ENCODE results near the gene ADAMTS9. TPM values are rescaled to one million over a fixed set of nuclear protein-coding genes. Genes with fewer than 3 reads are reported as not detected.

The ADAMTS9 gene, protein sequence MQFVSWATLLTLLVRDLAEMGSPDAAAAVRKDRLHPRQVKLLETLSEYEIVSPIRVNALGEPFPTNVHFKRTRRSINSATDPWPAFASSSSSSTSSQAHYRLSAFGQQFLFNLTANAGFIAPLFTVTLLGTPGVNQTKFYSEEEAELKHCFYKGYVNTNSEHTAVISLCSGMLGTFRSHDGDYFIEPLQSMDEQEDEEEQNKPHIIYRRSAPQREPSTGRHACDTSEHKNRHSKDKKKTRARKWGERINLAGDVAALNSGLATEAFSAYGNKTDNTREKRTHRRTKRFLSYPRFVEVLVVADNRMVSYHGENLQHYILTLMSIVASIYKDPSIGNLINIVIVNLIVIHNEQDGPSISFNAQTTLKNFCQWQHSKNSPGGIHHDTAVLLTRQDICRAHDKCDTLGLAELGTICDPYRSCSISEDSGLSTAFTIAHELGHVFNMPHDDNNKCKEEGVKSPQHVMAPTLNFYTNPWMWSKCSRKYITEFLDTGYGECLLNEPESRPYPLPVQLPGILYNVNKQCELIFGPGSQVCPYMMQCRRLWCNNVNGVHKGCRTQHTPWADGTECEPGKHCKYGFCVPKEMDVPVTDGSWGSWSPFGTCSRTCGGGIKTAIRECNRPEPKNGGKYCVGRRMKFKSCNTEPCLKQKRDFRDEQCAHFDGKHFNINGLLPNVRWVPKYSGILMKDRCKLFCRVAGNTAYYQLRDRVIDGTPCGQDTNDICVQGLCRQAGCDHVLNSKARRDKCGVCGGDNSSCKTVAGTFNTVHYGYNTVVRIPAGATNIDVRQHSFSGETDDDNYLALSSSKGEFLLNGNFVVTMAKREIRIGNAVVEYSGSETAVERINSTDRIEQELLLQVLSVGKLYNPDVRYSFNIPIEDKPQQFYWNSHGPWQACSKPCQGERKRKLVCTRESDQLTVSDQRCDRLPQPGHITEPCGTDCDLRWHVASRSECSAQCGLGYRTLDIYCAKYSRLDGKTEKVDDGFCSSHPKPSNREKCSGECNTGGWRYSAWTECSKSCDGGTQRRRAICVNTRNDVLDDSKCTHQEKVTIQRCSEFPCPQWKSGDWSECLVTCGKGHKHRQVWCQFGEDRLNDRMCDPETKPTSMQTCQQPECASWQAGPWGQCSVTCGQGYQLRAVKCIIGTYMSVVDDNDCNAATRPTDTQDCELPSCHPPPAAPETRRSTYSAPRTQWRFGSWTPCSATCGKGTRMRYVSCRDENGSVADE (N-terminal part only)
- total RNA-seq (not detected), polyA plus RNA-seq (not detected)

- intact Hi-C loops (cut with micrococcal nuclease) = no loop called here
- ChIA-PET POLR2A (ENCODE audit: partially characterized antibody) (no interaction called here), CTCF (ENCODE audit: partially characterized antibody) (no interaction called here)
- Histone ChIP-seq H3K9me3 (ENCODE audit: control insufficient read depth in 1 of 2, low read length in 2 of 2) (no peaks in the 10 kb centered on the region), H3K27me3 (ENCODE audit: insufficient read depth, low read length) (peaks cover 4% of the 10 kb centered on the region), H3K4me1 (ENCODE audit: insufficient read depth, low read length) (no peaks in the 10 kb centered on the region), H3K27ac (ENCODE audit: low read depth, low read length) (no peak within 1 kb of the TSS), H3K36me3 (ENCODE audit: insufficient read depth, low read length) (no peaks in the 10 kb centered on the region), H3K4me3 (ENCODE audit: low read length in 2 of 2) (no peak within 1 kb of the TSS)
- H3K36me3 Mint-ChIP-seq = no peaks in the 10 kb centered on the region
- H3K27ac Mint-ChIP-seq = no peak within 1 kb of the TSS
- H3K4me3 Mint-ChIP-seq = peak within 1 kb of the TSS in 3 of 8 donors; percentile 6 to 9 (median 7)
- peaks cover 4 to 16% (median 9%) of the 10 kb centered on the region in 4 donors for H3K4me1 Mint-ChIP-seq
- no peak for DNase-seq
- H3K9me3 Mint-ChIP-seq = peaks cover 0 to 3% (median 0%) of the 10 kb centered on the region in 8 donors
- peaks cover 28% of the 10 kb centered on the region in 2 donors for H3K27me3 Mint-ChIP-seq
Measured at GRCh38 chr3:64687781-64688604, at the start of gene ADAMTS9. ADAMTS9 (minus strand) TSS chr3:64688000; CDS start chr3:64687657, 343 bp downstream.

DNA sequence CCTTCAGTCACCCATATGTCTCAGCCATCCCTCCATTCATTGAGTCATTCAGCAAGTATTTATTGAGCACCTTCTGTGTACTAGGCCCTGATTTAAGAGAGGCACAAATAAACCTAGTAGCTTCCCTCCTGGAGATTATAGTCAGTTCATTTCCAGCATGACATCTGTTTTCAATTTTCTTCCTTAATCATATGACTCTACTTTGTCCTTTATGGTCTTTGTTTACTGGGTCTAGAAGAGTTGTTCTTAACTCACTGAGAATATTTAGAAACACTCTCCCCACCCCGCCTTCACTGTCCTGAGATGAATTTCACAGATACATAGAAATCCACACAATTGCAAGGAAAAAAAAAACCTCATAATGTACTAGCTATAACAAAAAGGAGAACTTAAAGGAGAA, 44.8 kb upstream of the ADAMTS9 start:
- Mint-ChIP-seq H3K4me1 (no peaks in the 10 kb centered on the region), H3K4me3 (no peak overlapping the region), H3K36me3 (no peaks in the 10 kb centered on the region), H3K27ac (no peak overlapping the region), H3K9me3 (peaks cover 3 to 20% (median 6%) of the 10 kb centered on the region in 8 donors), H3K27me3 (no peaks in the 10 kb centered on the region)
- DNase-seq = no peak
- Histone ChIP-seq H3K27ac (ENCODE audit: low read depth, low read length) (no peak overlapping the region), H3K9me3 (ENCODE audit: control insufficient read depth in 1 of 2, low read length in 2 of 2) (no peaks in the 10 kb centered on the region), H3K27me3 (ENCODE audit: insufficient read depth, low read length) (no peaks in the 10 kb centered on the region), H3K36me3 (ENCODE audit: insufficient read depth, low read length) (no peaks in the 10 kb centered on the region), H3K4me3 (ENCODE audit: low read length in 2 of 2) (no peak overlapping the region), H3K4me1 (ENCODE audit: insufficient read depth, low read length) (no peaks in the 10 kb centered on the region)
- intact Hi-C loops (cut with micrococcal nuclease) = no loop called here
- CTCF ChIA-PET (ENCODE audit: partially characterized antibody) = no interaction called here
- POLR2A ChIA-PET (ENCODE audit: partially characterized antibody) = no interaction called here

DNA sequence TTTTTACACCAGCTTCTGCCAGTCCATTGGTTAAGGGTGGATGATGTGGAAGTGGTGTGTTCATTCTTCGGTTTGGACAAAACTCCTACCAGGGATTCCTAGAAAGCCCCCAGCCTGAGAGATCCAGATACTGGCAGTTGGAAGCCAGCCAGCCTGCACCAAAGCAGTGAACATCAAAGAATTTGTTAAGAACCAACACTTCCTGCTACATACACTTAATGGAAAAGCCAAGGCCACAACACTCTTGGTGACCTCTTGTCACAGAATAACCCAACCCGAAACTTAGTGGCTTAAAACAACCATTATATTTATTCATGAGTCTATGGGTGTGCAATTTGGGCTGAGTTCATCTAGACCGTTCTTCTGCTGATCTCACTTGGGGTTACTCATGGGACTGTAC, 42.9 kb upstream of the ADAMTS9 start:
- no peaks in the 10 kb centered on the region for H3K4me1 ChIP-seq (ENCODE audit: insufficient read depth, low read length)
- intact Hi-C loops (cut with micrococcal nuclease) = no loop called here
- H3K27ac Mint-ChIP-seq = no peak overlapping the region
- H3K27ac ChIP-seq (ENCODE audit: low read depth, low read length) = no peak overlapping the region
- no peaks in the 10 kb centered on the region for H3K36me3 ChIP-seq (ENCODE audit: insufficient read depth, low read length)
- H3K4me3 ChIP-seq (ENCODE audit: low read length in 2 of 2) = no peak overlapping the region
- ChIA-PET CTCF (ENCODE audit: partially characterized antibody) (no interaction called here), POLR2A (ENCODE audit: partially characterized antibody) (no interaction called here)
- no peak for DNase-seq
- peaks cover 2 to 18% (median 6%) of the 10 kb centered on the region in 8 donors for H3K9me3 Mint-ChIP-seq
- H3K4me1 Mint-ChIP-seq = no peaks in the 10 kb centered on the region
- no peaks in the 10 kb centered on the region for H3K36me3 Mint-ChIP-seq
- no peaks in the 10 kb centered on the region for H3K27me3 ChIP-seq (ENCODE audit: insufficient read depth, low read length)
- H3K9me3 ChIP-seq (ENCODE audit: control insufficient read depth in 1 of 2, low read length in 2 of 2) = no peaks in the 10 kb centered on the region
- H3K27me3 Mint-ChIP-seq = no peaks in the 10 kb centered on the region
- no peak overlapping the region for H3K4me3 Mint-ChIP-seq

GRCh38 chr3:64728994-64729393, 41.2 kb upstream of the ADAMTS9 start:
- intact Hi-C loops (cut with micrococcal nuclease) = no loop called here
- Mint-ChIP-seq H3K36me3 (no peaks in the 10 kb centered on the region), H3K27ac (no peak overlapping the region), H3K9me3 (peaks cover 2 to 18% (median 5%) of the 10 kb centered on the region in 8 donors), H3K27me3 (no peaks in the 10 kb centered on the region), H3K4me3 (no peak overlapping the region), H3K4me1 (no peaks in the 10 kb centered on the region)
- H3K27ac ChIP-seq (ENCODE audit: low read depth, low read length) = no peak overlapping the region
- H3K4me3 ChIP-seq (ENCODE audit: low read length in 2 of 2) = no peak overlapping the region
- no peaks in the 10 kb centered on the region for H3K4me1 ChIP-seq (ENCODE audit: insufficient read depth, low read length)
- H3K36me3 ChIP-seq (ENCODE audit: insufficient read depth, low read length) = no peaks in the 10 kb centered on the region
- ChIA-PET CTCF (ENCODE audit: partially characterized antibody) (no interaction called here), POLR2A (ENCODE audit: partially characterized antibody) (no interaction called here)
- H3K27me3 ChIP-seq (ENCODE audit: insufficient read depth, low read length) = no peaks in the 10 kb centered on the region
- H3K9me3 ChIP-seq (ENCODE audit: control insufficient read depth in 1 of 2, low read length in 2 of 2) = no peaks in the 10 kb centered on the region
- DNase-seq = no peak

- Histone ChIP-seq H3K27me3 (ENCODE audit: insufficient read depth, low read length) (no peaks in the 10 kb centered on the region), H3K9me3 (ENCODE audit: control insufficient read depth in 1 of 2, low read length in 2 of 2) (no peaks in the 10 kb centered on the region), H3K4me1 (ENCODE audit: insufficient read depth, low read length) (no peaks in the 10 kb centered on the region), H3K4me3 (ENCODE audit: low read length in 2 of 2) (no peak overlapping the region), H3K27ac (ENCODE audit: low read depth, low read length) (no peak overlapping the region), H3K36me3 (ENCODE audit: insufficient read depth, low read length) (no peaks in the 10 kb centered on the region)
- H3K4me1 Mint-ChIP-seq = no peaks in the 10 kb centered on the region
- CTCF ChIA-PET (ENCODE audit: partially characterized antibody) = no interaction called here
- POLR2A ChIA-PET (ENCODE audit: partially characterized antibody) = no interaction called here
- intact Hi-C loops (cut with micrococcal nuclease) = no loop called here
- no peak for DNase-seq
- H3K27ac Mint-ChIP-seq = no peak overlapping the region
- no peak overlapping the region for H3K4me3 Mint-ChIP-seq
- no peaks in the 10 kb centered on the region for H3K36me3 Mint-ChIP-seq
- peaks cover 2 to 18% (median 5%) of the 10 kb centered on the region in 8 donors for H3K9me3 Mint-ChIP-seq
- H3K27me3 Mint-ChIP-seq = no peaks in the 10 kb centered on the region
Measured at GRCh38 chr3:64728428-64728827, 40.6 kb upstream of the ADAMTS9 start.

GRCh38 chr3:64726414-64727090, 38.8 kb upstream of the ADAMTS9 start:
- Mint-ChIP-seq H3K9me3 (peaks cover 0 to 13% (median 1%) of the 10 kb centered on the region in 8 donors), H3K4me1 (no peaks in the 10 kb centered on the region), H3K27ac (no peak overlapping the region), H3K36me3 (no peaks in the 10 kb centered on the region), H3K4me3 (no peak overlapping the region), H3K27me3 (no peaks in the 10 kb centered on the region)
- DNase-seq = no peak
- Histone ChIP-seq H3K36me3 (ENCODE audit: insufficient read depth, low read length) (no peaks in the 10 kb centered on the region), H3K27me3 (ENCODE audit: insufficient read depth, low read length) (no peaks in the 10 kb centered on the region), H3K27ac (ENCODE audit: low read depth, low read length) (no peak overlapping the region), H3K9me3 (ENCODE audit: control insufficient read depth in 1 of 2, low read length in 2 of 2) (no peaks in the 10 kb centered on the region), H3K4me3 (ENCODE audit: low read length in 2 of 2) (no peak overlapping the region), H3K4me1 (ENCODE audit: insufficient read depth, low read length) (no peaks in the 10 kb centered on the region)
- CTCF ChIA-PET (ENCODE audit: partially characterized antibody) = no interaction called here
- intact Hi-C loops (cut with micrococcal nuclease) = no loop called here
- POLR2A ChIA-PET (ENCODE audit: partially characterized antibody) = no interaction called here

Measured in CD4-positive, alpha-beta memory T cell (primary cell).